Progenitor cell of endocrine pancreas (in vitro differentiated cells): ENCODE data around the gene LMNTD1. TPM values are rescaled to one million over a fixed set of nuclear protein-coding genes. Genes with fewer than 3 reads are reported as not detected.

Experiments
- DNase-seq: peaks from one replicate; pipeline ENCODE4 v3.0.0; 2021; ENCODE audit warnings: low spot score; ENCODE audit not compliant: unreplicated experiment
- H3K27ac Mint-ChIP-seq: 2 replicates; pipeline ENCODE4 v1.8.0; 2021; ENCODE audit warnings: mild to moderate bottlenecking, moderate library complexity, mixed read lengths
- H3K27me3 Mint-ChIP-seq: 2 replicates; pipeline ENCODE4 v1.8.0; 2021; ENCODE audit warnings: mixed read lengths
- H3K36me3 Mint-ChIP-seq: 2 replicates; pipeline ENCODE4 v1.8.0; 2022; ENCODE audit warnings: mixed read lengths; ENCODE audit not compliant: insufficient read depth
- H3K4me1 Mint-ChIP-seq: 2 replicates; pipeline ENCODE4 v1.8.0; 2021; ENCODE audit warnings: low read depth, mixed read lengths
- H3K4me3 Mint-ChIP-seq: 2 replicates; pipeline ENCODE4 v1.8.0; 2021; ENCODE audit warnings: low read depth, mild to moderate bottlenecking, moderate library complexity, mixed read lengths
- H3K9me3 Mint-ChIP-seq: 2 replicates; pipeline ENCODE4 v1.8.0; 2021; ENCODE audit warnings: low read depth, mixed read lengths
- total RNA-seq: library from RNA; stranded (reverse); gene quantifications from 2 replicates; pipeline ENCODE4 v1.2.1, GENCODE V29; 2021
- TF ChIP-seq, protein P1 (sequence below): fragments of 200-600 bp; sonication (generic); IDR thresholded peaks from one replicate; pipeline ENCODE4 v1.5.0; 2021; ENCODE audit warnings: antibody characterized with exemption, mild to moderate bottlenecking; ENCODE audit not compliant: unreplicated experiment

The LMNTD1 gene
- total RNA-seq, 1 donor from 2014 or later: not detected

GRCh38 chr12:25456474-25456873 lies 96.6 kb downstream of the LMNTD1 start:
- Mint-ChIP-seq H3K27ac (no peak overlapping the region), H3K4me3 (no peak overlapping the region), H3K9me3 (peaks cover 17% of the 10 kb centered on the region), H3K36me3 (no peaks in the 10 kb centered on the region), H3K27me3 (no peaks in the 10 kb centered on the region), H3K4me1 (no peaks in the 10 kb centered on the region)
- no peak for DNase-seq
- TF ChIP-seq, protein P1, sequence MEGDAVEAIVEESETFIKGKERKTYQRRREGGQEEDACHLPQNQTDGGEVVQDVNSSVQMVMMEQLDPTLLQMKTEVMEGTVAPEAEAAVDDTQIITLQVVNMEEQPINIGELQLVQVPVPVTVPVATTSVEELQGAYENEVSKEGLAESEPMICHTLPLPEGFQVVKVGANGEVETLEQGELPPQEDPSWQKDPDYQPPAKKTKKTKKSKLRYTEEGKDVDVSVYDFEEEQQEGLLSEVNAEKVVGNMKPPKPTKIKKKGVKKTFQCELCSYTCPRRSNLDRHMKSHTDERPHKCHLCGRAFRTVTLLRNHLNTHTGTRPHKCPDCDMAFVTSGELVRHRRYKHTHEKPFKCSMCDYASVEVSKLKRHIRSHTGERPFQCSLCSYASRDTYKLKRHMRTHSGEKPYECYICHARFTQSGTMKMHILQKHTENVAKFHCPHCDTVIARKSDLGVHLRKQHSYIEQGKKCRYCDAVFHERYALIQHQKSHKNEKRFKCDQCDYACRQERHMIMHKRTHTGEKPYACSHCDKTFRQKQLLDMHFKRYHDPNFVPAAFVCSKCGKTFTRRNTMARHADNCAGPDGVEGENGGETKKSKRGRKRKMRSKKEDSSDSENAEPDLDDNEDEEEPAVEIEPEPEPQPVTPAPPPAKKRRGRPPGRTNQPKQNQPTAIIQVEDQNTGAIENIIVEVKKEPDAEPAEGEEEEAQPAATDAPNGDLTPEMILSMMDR: no peak

GRCh38 chr12:25455696-25456095 lies 97.4 kb downstream of the LMNTD1 start:
- DNase-seq: no peak
- no peak overlapping the region for H3K27ac Mint-ChIP-seq
- H3K9me3 Mint-ChIP-seq: peaks cover 20% of the 10 kb centered on the region
- TF ChIP-seq, protein P1: no peak
- no peaks in the 10 kb centered on the region for H3K4me1 Mint-ChIP-seq
- no peaks in the 10 kb centered on the region for H3K36me3 Mint-ChIP-seq
- no peak overlapping the region for H3K4me3 Mint-ChIP-seq
- H3K27me3 Mint-ChIP-seq: no peaks in the 10 kb centered on the region

DNA sequence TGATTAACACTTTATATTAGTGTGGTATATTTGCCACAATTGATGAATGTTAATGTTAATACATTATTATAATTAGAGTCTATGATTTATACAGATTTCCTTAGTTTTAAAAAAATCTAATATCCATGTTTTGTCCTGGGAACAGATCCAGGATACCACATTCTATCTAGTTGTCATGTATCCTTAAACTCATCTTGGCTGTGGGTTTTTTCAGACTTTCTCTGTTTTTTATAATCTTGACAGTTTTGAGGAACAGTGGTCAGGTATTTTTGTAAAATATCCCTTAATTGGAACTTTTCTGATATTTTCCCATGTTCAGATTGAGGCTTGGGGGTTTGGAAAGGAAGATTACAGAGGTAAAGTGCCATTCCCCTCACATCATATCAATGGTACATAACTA lies 104.1 kb downstream of the LMNTD1 start:
- H3K4me1 Mint-ChIP-seq: no peaks in the 10 kb centered on the region
- H3K9me3 Mint-ChIP-seq: peaks cover 6% of the 10 kb centered on the region
- TF ChIP-seq, protein P1: no peak
- no peaks in the 10 kb centered on the region for H3K36me3 Mint-ChIP-seq
- H3K27ac Mint-ChIP-seq: no peak overlapping the region
- DNase-seq: no peak
- no peaks in the 10 kb centered on the region for H3K27me3 Mint-ChIP-seq
- no peak overlapping the region for H3K4me3 Mint-ChIP-seq

DNA sequence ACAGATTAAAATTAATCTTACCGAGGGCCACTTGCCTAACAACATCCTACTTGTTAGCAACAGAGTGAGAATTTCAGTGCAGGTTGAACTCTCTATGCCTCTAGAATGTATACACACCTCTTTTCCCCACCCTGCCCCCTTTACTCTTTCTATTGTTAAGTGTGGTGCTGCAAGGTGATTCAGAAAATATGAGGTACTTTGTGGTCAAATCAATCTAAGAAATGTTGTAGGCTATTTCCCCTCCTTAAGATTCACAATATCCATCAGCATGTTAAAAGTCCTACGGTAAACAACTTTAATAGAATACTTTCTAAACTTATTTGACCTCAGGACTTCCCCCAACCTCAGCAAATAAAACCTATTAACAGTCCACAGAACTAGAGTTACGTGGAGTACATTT lies 106.0 kb downstream of the LMNTD1 start:
- H3K4me1 Mint-ChIP-seq: no peaks in the 10 kb centered on the region
- no peaks in the 10 kb centered on the region for H3K27me3 Mint-ChIP-seq
- TF ChIP-seq, protein P1: no peak
- H3K9me3 Mint-ChIP-seq: peaks cover 6% of the 10 kb centered on the region
- H3K27ac Mint-ChIP-seq: no peak overlapping the region
- DNase-seq: no peak
- H3K4me3 Mint-ChIP-seq: no peak overlapping the region
- no peaks in the 10 kb centered on the region for H3K36me3 Mint-ChIP-seq

DNA sequence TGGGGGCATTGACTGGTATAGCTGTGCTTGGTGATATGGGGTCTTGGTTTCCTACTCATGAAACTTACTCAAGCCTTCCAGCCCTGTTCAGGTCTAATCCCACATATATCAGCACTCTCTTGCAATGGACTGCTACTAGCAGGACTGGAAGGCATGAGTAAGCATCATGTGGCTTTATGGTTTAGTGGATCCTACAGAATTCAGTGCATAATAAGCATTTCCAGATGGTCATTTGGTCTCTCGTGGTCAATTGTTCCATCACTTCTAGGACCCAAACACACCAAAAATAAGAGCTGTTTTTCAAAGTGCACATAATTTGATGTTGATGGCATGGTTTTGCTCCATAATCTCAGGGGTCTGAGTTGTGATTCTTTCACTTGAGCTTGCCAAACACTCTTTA lies 114.4 kb downstream of the LMNTD1 start:
- Mint-ChIP-seq H3K9me3 (no peaks in the 10 kb centered on the region), H3K36me3 (no peaks in the 10 kb centered on the region), H3K4me3 (no peak overlapping the region), H3K27ac (no peak overlapping the region), H3K4me1 (no peaks in the 10 kb centered on the region), H3K27me3 (peaks cover 3% of the 10 kb centered on the region)
- no peak for DNase-seq
- TF ChIP-seq, protein P1: no peak
